Measurements from ENCODE around the gene GCA.

Gene GCA

GRCh38 chr2:162328424-162329157, 15.3 kb upstream of the GCA start:
- no peak for DNase-seq

- DNase-seq, result no peak
Observed at GRCh38 chr2:162330881-162331280, 13.1 kb upstream of the GCA start.

GRCh38 chr2:162333968-162334367, 10.0 kb upstream of the GCA start:
- DNase-seq, result peak; percentile 8

GRCh38 chr2:162337868-162338267, 6.1 kb upstream of the GCA start:
- no peak for DNase-seq

GRCh38 chr2:162340822-162341221, 3.1 kb upstream of the GCA start:
- no peak for DNase-seq

- DNase-seq, result no peak
Observed at GRCh38 chr2:162342321-162342720, 1.6 kb upstream of the GCA start.

- peak; percentile 35 for DNase-seq
Observed at GRCh38 chr2:162342841-162343240, 1.1 kb upstream of the GCA start.

GRCh38 chr2:162343492-162343823, 474 bp upstream of the GCA start:
- no peak for DNase-seq

- DNase-seq, result no peak
Observed at GRCh38 chr2:162344617-162344950, 652 bp downstream of the GCA start.

GRCh38 chr2:162365392-162365791, 21.5 kb downstream of the GCA start:
- no peak for DNase-seq

GRCh38 chr2:162368494-162368893, 24.6 kb downstream of the GCA start:
- no peak for DNase-seq

- DNase-seq, result no peak
Observed at GRCh38 chr2:162369551-162369950, 25.6 kb downstream of the GCA start.

- no peak for DNase-seq
Observed at GRCh38 chr2:162370931-162371330, 27.0 kb downstream of the GCA start.

GRCh38 chr2:162372818-162373217, 28.9 kb downstream of the GCA start:
- DNase-seq, result no peak

- DNase-seq, result no peak
Observed at GRCh38 chr2:162379719-162380580, 36.0 kb downstream of the GCA start.

GRCh38 chr2:162381851-162382250, 37.9 kb downstream of the GCA start:
- no peak for DNase-seq

- DNase-seq, result no peak
Observed at GRCh38 chr2:162382278-162382677, 38.3 kb downstream of the GCA start.

GRCh38 chr2:162385536-162385935, 41.6 kb downstream of the GCA start:
- no peak for DNase-seq

- no peak for DNase-seq
Observed at GRCh38 chr2:162390801-162391200, 46.9 kb downstream of the GCA start.

GRCh38 chr2:162400336-162400735, 56.4 kb downstream of the GCA start:
- no peak for DNase-seq

GRCh38 chr2:162401871-162402270, 57.9 kb downstream of the GCA start:
- DNase-seq, result no peak

GRCh38 chr2:162403884-162404283, 60.0 kb downstream of the GCA start:
- no peak for DNase-seq

Data from MV-4-11 (cell line).